Mesodermal cell (in vitro differentiated cells): ENCODE data around the gene ASPG.

Experiments used
- H3K27ac ChIP-seq: 2 replicates; pipeline ENCODE4 v1.7.0; 2013; ENCODE audit warnings: mild to moderate bottlenecking, low read depth, low read length, moderate library complexity; ENCODE audit not compliant: severe bottlenecking
- H3K36me3 ChIP-seq: 2 replicates; pipeline ENCODE4 v1.7.1; 2013; ENCODE audit warnings: mild to moderate bottlenecking, low read length, moderate library complexity; ENCODE audit not compliant: control insufficient read depth, insufficient read depth
- H3K4me1 ChIP-seq: one replicate; pipeline ENCODE4 v1.7.1; 2013; ENCODE audit warnings: mild to moderate bottlenecking, low read length; ENCODE audit not compliant: insufficient read depth, control insufficient read depth, poor library complexity, severe bottlenecking
- H3K4me3 ChIP-seq: 2 replicates; pipeline ENCODE4 v1.7.0; 2013; ENCODE audit warnings: low read length, control low read depth, mild to moderate bottlenecking; ENCODE audit not compliant: insufficient read depth, poor library complexity, severe bottlenecking; ENCODE audit errors: extremely low read depth
- H3K9me3 ChIP-seq: 2 replicates; pipeline ENCODE4 v1.7.1; 2013; ENCODE audit warnings: mild to moderate bottlenecking, low read length, moderate library complexity; ENCODE audit not compliant: control insufficient read depth
- WGBS, 2 experiments: methylation state at CpG; one replicate each; pipeline ENCODE4 v1.1.5; 2013; ENCODE audit warnings: missing lambda C conversion rate in 2 of 2; ENCODE audit not compliant: insufficient coverage in 2 of 2; 5-methylcytosine and 5-hydroxymethylcytosine counted together

Gene ASPG

DNA sequence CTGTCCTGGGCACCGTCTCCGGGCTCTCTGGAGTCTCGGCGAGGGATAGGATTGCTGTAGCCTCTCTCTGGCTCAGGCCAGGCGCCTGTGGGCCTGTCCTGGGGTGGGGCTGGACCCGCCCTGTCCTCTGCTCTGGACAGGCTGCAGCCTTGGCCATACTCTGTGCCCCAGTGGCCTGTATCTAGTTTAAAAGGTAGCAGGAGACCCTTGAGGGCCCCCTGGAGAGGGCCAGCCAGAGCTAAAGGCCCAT, 54.6 kb downstream of the ASPG start:
- Histone ChIP-seq H3K4me3 (peak overlapping the region; percentile 67), H3K27ac (no peak overlapping the region), H3K4me1 (peaks cover 14% of the 10 kb centered on the region), H3K36me3 (peaks cover 6% of the 10 kb centered on the region), H3K9me3 (no peaks in the 10 kb centered on the region)
- 30 to 58% methylated on average over 2 to 6 of the region's 6 CpGs for WGBS, 2 experiments

DNA sequence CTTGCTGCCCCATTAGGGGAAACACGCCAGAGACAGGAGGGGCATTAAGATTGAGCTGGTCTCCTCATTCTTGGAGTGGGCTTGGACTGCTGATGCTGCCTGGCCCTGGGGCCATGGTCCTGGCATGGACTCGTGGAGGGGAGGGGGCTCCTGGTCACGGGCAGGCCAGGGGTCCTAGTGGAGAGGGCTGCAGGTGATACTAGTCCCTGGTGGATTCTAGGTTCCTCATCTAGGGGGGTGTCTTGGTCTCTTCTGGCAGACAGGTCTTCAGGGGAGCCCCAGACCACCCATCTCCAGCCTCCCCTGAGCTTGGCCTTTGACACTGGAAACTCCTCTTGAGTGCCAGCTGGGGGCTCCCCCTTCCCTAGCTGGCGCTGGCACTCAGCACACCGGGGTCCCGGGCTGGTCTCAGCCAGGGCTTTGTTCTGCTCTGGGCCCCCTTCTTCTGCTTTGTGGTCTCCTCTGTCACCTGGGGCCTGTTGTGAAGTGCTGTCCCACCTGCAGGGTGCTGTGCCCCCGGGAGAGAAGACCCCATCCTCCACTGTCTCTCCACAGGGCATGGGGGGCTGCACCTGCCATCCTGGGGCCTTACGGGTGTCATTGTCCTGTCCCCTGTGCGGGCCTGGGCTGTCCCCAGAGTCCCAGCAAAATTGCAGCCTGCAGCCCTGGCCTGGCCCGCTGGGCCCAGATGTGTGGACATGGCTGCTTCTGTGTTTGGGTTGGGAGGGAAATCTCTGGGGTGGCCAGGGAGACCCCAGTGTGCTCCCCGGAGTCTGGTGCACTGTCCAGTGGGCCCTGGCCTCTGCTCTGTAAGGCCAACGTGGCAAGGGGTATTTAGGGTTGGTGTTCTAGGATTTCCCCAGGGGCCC, 55.2 kb downstream of the ASPG start:
- Histone ChIP-seq H3K27ac (no peak overlapping the region), H3K4me3 (peak overlapping the region; percentile 67), H3K4me1 (peaks cover 14% of the 10 kb centered on the region), H3K36me3 (peaks cover 8% of the 10 kb centered on the region), H3K9me3 (no peaks in the 10 kb centered on the region)
- 92 to 95% methylated on average over 8 to 10 of the region's 12 CpGs for WGBS, 2 experiments

DNA sequence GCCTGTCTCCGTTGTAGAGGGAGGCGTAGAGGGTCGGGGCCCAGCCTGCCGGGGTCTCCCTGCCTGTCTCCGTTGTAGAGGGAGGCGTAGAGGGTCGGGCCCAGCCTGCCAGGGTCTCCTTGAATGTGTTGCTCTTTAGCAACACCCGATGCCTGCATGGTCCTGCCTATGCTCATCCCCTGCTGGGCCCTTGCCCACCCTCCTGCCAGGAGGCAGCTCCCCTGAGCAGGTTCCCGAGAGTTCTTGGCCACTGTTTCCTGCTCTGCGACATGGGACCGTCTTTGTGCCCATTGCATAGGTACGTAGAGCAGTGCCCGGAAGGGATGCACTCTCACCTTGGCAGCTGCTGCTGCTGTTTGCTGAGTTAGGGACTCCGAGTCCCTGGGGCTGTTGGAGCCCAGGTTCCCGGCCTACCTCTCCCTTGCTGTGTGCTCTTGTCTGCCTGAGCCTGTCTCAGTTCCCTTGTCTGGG, 56.2 kb downstream of the ASPG start:
- WGBS, 2 experiments, result 94 to 97% methylated on average over 11 to 14 of the region's 15 CpGs
- no peak overlapping the region for H3K4me3 ChIP-seq

DNA sequence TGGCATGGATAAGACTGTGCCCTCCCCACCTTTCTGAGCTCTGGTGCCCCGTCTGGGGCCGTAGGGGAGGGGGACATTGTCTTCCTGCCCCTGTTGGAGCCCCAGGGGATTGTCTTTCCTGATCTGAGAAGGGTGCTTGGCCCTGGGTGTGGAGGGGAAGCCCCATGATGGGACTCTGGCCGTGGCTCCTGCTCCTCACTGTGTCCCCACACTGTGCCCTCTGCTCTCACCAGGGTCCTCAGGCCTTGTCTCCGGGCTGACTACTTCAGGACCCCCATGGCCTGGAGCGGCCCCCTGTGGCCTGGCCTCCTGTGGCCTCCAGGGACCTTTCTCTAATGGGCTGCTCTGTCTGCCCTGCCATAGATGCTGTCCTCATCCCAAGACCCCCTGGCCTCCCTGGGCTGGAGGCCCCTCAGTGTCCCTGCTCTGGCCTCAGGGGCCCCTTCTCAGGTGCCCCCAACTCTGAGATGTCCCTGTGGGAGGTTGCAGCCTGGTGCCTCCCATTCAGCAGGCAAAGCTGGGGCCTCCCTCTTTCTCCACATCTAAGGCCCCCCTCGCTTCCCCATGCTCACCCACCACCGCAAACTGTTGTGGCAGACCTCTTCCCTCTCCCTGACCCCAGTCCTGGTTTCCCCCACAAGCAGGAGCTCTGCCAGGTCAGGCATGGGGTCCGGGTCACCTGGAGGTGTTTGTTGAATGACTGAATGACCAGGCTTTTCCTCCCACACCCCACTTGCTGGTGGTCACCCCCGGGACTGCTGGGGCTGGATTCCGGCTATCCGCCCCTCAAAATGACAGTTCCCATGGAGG, 56.8 kb downstream of the ASPG start:
- Histone ChIP-seq H3K4me3 (no peak overlapping the region), H3K36me3 (peaks cover 8% of the 10 kb centered on the region), H3K9me3 (no peaks in the 10 kb centered on the region), H3K4me1 (peaks cover 17% of the 10 kb centered on the region), H3K27ac (no peak overlapping the region)
- WGBS, 2 experiments, result 86 to 94% methylated on average over 6 to 7 of the region's 11 CpGs

More for the DNA sequence above, 56.2 kb downstream of the ASPG start:
- H3K27ac ChIP-seq, result no peak overlapping the region
- peaks cover 8% of the 10 kb centered on the region for H3K36me3 ChIP-seq
- peaks cover 14% of the 10 kb centered on the region for H3K4me1 ChIP-seq
- H3K9me3 ChIP-seq, result no peaks in the 10 kb centered on the region

DNA sequence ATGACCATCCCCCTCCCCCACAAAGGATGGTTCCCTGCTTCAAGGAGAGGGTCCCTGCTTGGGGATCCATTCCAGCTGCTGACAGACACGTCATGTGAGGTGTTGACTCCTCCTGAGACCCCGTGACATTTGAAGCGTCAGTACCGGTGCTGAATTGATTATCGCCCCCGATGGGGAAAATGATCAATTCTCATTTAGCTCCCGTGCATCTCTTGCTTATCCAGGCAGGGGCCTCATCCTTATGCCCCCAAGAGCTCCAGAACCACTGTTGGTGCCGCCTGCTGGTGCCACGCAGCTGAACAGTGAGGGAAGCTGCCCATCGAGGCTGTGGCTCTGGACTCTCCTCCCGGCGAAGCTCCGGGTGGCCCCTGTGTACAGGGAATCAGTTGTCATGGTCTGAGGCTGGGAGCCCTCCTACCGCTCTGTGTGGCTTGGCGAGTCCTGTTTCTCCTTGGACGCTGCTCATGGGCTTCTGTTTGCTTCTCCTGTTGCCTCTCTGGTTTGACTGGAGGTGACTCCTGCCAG, 57.5 kb downstream of the ASPG start:
- H3K27ac ChIP-seq, result no peak overlapping the region
- H3K9me3 ChIP-seq, result no peaks in the 10 kb centered on the region
- 93 to 99% methylated on average over 16 of the region's 16 CpGs for WGBS, 2 experiments
- H3K4me1 ChIP-seq, result peaks cover 23% of the 10 kb centered on the region
- H3K4me3 ChIP-seq, result no peak overlapping the region
- peaks cover 8% of the 10 kb centered on the region for H3K36me3 ChIP-seq

DNA sequence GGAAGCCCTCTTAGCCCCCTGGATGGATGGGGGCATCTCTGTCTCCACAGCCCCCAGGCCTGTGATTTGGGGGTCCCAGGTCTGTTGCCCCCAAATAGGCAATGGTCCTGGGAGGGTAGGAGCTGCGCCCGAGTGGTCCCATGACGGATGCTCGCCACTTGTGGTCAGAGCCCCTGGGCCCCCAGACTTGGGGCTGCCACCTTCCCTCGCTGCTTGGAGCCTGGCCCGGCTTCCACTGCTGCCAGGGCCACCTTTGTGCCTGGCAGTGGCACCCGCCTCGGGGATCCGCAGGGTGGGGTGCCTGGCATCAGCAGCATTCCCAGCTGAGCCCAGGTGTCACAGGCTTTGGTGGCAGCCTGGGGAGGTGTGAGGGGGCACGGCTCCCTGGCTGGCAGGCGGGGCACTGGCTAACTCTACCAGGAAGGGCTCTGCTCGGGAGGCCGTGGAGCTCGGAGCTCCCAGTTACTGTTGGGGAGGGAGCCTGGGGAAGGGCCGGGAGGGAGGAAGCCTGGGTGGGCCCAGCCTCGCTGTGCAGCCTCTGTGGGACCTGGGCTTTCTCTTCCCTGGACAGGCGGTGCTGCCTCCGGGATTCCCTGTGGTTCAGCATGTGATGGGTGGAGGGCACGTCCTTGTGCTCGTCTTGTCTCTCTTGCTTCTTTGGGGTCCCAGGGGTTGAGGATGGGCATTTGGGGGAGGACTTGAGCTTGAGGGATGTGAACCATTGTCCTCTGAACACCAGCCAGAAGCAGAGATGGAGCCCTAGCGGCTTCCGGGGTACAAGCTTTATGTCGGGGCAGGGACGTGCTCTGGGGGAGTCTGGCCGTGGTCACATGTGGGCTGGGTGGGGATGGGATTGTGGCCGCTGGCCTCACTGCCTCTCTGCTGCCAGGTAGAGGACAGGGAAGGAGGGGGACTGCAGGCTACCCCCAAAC, 58.3 kb downstream of the ASPG start:
- H3K27ac ChIP-seq, result no peak overlapping the region
- peaks cover 8% of the 10 kb centered on the region for H3K36me3 ChIP-seq
- H3K4me1 ChIP-seq, result peaks cover 30% of the 10 kb centered on the region
- 93 to 97% methylated on average over 24 to 25 of the region's 26 CpGs for WGBS, 2 experiments
- no peak overlapping the region for H3K4me3 ChIP-seq
- H3K9me3 ChIP-seq, result no peaks in the 10 kb centered on the region

DNA sequence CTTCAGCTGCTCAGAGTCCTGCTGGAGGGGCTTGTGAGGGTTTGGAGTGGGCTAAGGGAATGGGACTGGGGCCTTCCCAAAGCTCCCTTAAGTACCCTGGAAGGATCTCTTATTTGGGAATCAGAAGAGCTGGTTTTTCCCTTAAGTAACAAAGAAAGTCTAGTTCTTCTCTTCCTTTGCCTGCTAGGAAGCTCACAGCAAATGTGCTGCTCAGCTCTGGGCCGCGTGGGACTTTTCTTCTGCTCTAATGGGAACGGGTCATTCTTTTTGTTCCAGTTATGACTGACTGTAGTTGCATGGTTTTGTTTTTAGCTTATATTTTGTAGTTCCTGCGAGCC, 58.9 kb downstream of the ASPG start:
- WGBS, 2 experiments, result 97 to 98% methylated on average over 4 of the region's 4 CpGs
- Histone ChIP-seq H3K9me3 (no peaks in the 10 kb centered on the region), H3K4me1 (peaks cover 33% of the 10 kb centered on the region), H3K36me3 (peaks cover 8% of the 10 kb centered on the region), H3K27ac (no peak overlapping the region), H3K4me3 (no peak overlapping the region)

DNA sequence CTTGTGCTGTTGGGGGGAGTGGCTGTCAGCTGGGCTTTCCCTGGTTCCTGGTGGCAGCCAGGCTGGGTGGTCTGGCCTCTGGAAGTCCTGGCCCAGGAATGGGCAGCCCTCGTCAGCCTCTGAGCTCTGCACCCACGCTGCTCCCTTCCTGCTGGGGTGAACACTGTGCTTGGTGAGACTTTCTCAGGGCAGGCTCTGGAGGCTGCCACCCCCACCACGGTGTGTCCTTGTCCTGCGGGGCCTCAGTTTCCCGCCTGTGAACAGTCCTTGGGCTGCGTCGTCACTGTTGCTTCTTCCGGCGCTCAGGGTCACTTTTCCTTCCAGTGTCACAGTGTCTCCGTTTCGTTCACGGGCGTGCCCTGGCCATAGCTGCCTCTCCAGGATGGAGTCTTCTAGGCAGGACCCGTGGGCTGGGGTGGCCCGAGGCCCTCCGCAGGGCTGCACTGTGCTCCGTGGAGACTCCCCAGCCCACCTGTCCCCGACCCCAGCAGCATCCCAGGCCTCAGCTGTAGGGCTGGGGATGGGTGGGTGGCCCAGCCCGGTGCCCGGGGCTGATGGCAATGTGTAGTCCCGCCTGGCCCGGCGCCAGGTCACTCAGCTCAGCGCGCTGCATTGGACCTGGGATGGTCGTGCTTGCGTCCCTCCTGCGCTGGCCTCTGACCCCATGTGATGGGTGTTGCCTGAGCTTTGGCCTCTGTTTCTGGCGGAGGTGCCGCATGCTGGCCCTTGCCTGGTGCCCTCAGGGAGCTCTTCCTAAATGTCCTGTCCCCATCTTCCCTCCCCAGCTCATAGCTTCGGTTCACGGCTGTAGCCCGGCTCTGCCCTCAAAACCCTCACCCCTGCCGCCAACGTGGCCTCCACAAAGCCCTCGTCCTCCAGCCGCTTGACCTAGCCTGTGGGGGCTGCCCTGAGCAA, 59.7 kb downstream of the ASPG start:
- Histone ChIP-seq H3K27ac (no peak overlapping the region), H3K4me3 (no peak overlapping the region), H3K36me3 (peaks cover 8% of the 10 kb centered on the region), H3K4me1 (peaks cover 30% of the 10 kb centered on the region), H3K9me3 (no peaks in the 10 kb centered on the region)
- WGBS, 2 experiments, result 94 to 95% methylated on average over 28 to 37 of the region's 37 CpGs

DNA sequence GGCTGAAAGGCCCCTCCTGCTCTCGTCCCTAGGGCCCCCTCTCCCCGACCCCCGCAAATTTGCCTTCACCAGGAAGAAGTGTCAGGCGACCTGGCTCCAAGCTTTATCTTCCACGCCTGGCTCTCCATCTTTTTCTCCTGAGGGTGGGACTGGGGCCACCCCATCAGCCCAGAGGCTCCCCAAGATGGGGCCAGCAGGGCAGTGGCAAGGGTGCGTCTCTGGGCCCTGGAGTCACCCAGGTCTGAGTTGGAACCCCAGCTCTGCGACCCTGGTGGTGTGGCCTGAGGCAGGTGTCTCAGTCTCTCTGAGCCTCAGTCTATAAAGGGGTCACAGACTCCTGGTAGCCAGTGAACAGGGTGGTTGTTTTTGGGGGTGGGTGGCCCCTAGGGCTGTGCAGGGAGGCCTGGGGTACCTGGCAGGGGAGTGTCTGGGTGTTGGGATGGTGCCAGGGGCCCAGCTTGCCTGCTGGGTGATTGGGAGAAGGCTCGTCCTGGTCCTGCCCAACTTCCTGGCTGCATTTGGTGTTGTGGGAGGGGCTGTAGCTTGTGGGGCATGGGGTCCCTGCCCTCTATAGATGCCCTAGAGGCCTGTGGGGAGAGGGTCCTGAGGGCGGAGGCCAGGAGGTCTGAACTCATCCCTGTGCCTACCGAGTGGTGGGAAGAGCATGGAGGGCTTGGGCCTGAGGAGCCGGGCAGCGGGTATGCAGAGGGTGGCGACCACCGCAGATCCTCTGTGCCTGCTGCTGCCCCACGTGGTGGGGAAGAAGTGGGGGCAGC, 60.5 kb downstream of the ASPG start:
- H3K9me3 ChIP-seq, result no peaks in the 10 kb centered on the region
- WGBS, 2 experiments, result 86 to 94% methylated on average over 13 to 14 of the region's 15 CpGs
- peaks cover 10% of the 10 kb centered on the region for H3K36me3 ChIP-seq
- H3K27ac ChIP-seq, result no peak overlapping the region
- peaks cover 34% of the 10 kb centered on the region for H3K4me1 ChIP-seq
- no peak overlapping the region for H3K4me3 ChIP-seq
